ENCODE results near the gene CYP2U1.
"Not testable (repeated sequence)": the region's sequence is repeated elsewhere in the genome, so short reads cannot be mapped to it uniquely, and the experiment has no call there.

CYP2U1 gene

DNA sequence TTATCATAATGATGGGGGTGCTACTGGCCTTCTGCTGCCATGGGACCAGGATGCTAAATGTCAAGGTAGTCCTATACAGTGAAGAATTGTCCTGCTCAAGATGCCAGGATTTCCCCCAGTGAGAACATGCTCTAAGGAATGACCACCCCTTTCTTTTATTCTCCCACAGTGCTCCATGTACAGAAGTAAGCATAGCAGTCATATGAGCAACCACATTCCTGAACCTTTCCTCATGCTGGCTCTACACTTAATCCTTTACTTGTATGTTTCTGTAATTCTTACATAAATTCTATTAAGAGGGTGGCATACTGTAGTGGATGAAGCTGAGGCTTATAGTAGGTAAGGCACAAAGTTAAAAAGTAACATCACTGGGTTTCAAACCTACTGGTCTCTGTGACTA is 20.2 kb downstream of the CYP2U1 start:
- Histone ChIP-seq H3K27ac (ENCODE audit: poor library complexity, severe bottlenecking) (no peak overlapping the region), H3K4me1 (ENCODE audit: insufficient read depth, poor library complexity, severe bottlenecking) (no peaks in the 10 kb centered on the region), H3K9me3 (ENCODE audit: severe bottlenecking) (no peaks in the 10 kb centered on the region), H3K27me3 (ENCODE audit: insufficient read depth, poor library complexity, severe bottlenecking) (no peaks in the 10 kb centered on the region), H3K36me3 (ENCODE audit: low read depth) (no peaks in the 10 kb centered on the region), H3K4me3 (ENCODE audit: severe bottlenecking) (no peak overlapping the region)
- no peak for DNase-seq (ENCODE audit: low spot score)
- peak; percentile 91 for ATAC-seq (ENCODE audit: low read depth)
- no peak for TF ChIP-seq CTCF (IDR thresholded peaks at IDR 0.05; ENCODE audit: poor library complexity, severe bottlenecking)

- no peaks in the 10 kb centered on the region for H3K9me3 ChIP-seq (ENCODE audit: severe bottlenecking)
- TF ChIP-seq CTCF (IDR thresholded peaks at IDR 0.05; ENCODE audit: poor library complexity, severe bottlenecking): no peak
- H3K4me1 ChIP-seq (ENCODE audit: insufficient read depth, poor library complexity, severe bottlenecking): no peaks in the 10 kb centered on the region
- H3K36me3 ChIP-seq (ENCODE audit: low read depth): no peaks in the 10 kb centered on the region
- DNase-seq (ENCODE audit: low spot score) (no peak), ATAC-seq (ENCODE audit: low read depth) (no peak)
- H3K27me3 ChIP-seq (ENCODE audit: insufficient read depth, poor library complexity, severe bottlenecking): no peaks in the 10 kb centered on the region
- no peak overlapping the region for H3K4me3 ChIP-seq (ENCODE audit: severe bottlenecking)
- H3K27ac ChIP-seq (ENCODE audit: poor library complexity, severe bottlenecking): no peak overlapping the region
Observed at GRCh38 chr4:107956011-107956410, 24.7 kb downstream of the CYP2U1 start.

- ATAC-seq (ENCODE audit: low read depth): no peak
- Histone ChIP-seq H3K36me3 (ENCODE audit: low read depth) (no peaks in the 10 kb centered on the region), H3K9me3 (ENCODE audit: severe bottlenecking) (no peaks in the 10 kb centered on the region), H3K4me3 (ENCODE audit: severe bottlenecking) (no peak overlapping the region), H3K27ac (ENCODE audit: poor library complexity, severe bottlenecking) (no peak overlapping the region), H3K27me3 (ENCODE audit: insufficient read depth, poor library complexity, severe bottlenecking) (no peaks in the 10 kb centered on the region), H3K4me1 (ENCODE audit: insufficient read depth, poor library complexity, severe bottlenecking) (no peaks in the 10 kb centered on the region)
- no peak for TF ChIP-seq CTCF (IDR thresholded peaks at IDR 0.05; ENCODE audit: poor library complexity, severe bottlenecking)
- DNase-seq (ENCODE audit: low spot score): no peak
Observed at GRCh38 chr4:107966903-107967302, 35.6 kb downstream of the CYP2U1 start.

DNA sequence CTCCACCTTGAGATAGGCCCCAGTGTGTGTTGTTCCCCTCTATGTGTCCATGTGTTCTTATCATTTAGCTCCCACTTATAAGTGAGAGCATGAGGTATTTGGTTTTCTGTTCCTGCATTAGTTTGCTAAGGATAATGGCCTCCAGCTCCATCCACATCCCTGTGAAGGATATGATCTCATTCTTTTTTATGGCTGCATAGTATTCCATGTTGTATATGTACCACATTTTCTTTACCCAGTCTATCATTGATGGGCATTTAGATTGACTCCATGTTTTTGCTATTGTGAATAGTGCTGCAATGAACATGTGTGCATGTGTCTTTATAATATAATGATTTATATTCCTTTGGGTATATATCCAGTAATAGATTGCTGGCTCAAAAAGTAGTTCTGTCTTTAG is 36.2 kb downstream of the CYP2U1 start:
- not testable (repeated sequence) for ATAC-seq (ENCODE audit: low read depth); H3K27me3 ChIP-seq (ENCODE audit: insufficient read depth, poor library complexity, severe bottlenecking); H3K4me1 ChIP-seq (ENCODE audit: insufficient read depth, poor library complexity, severe bottlenecking); H3K36me3 ChIP-seq (ENCODE audit: low read depth); H3K27ac ChIP-seq (ENCODE audit: poor library complexity, severe bottlenecking); DNase-seq (ENCODE audit: low spot score); H3K4me3 ChIP-seq (ENCODE audit: severe bottlenecking); H3K9me3 ChIP-seq (ENCODE audit: severe bottlenecking)

GRCh38 chr4:107967921-107968320 is 36.6 kb downstream of the CYP2U1 start:
- H3K9me3 ChIP-seq (ENCODE audit: severe bottlenecking); H3K4me1 ChIP-seq (ENCODE audit: insufficient read depth, poor library complexity, severe bottlenecking); H3K27me3 ChIP-seq (ENCODE audit: insufficient read depth, poor library complexity, severe bottlenecking); H3K4me3 ChIP-seq (ENCODE audit: severe bottlenecking); ATAC-seq (ENCODE audit: low read depth); DNase-seq (ENCODE audit: low spot score); H3K27ac ChIP-seq (ENCODE audit: poor library complexity, severe bottlenecking); H3K36me3 ChIP-seq (ENCODE audit: low read depth): not testable (repeated sequence)

GRCh38 chr4:107970063-107970798 is 38.9 kb downstream of the CYP2U1 start:
- Histone ChIP-seq H3K36me3 (ENCODE audit: low read depth) (no peaks in the 10 kb centered on the region), H3K27ac (ENCODE audit: poor library complexity, severe bottlenecking) (no peak overlapping the region), H3K4me1 (ENCODE audit: insufficient read depth, poor library complexity, severe bottlenecking) (no peaks in the 10 kb centered on the region), H3K27me3 (ENCODE audit: insufficient read depth, poor library complexity, severe bottlenecking) (no peaks in the 10 kb centered on the region), H3K9me3 (ENCODE audit: severe bottlenecking) (no peaks in the 10 kb centered on the region), H3K4me3 (ENCODE audit: severe bottlenecking) (no peak overlapping the region)
- no peak for DNase-seq (ENCODE audit: low spot score)
- no peak for TF ChIP-seq CTCF (IDR thresholded peaks at IDR 0.05; ENCODE audit: poor library complexity, severe bottlenecking)
- no peak for ATAC-seq (ENCODE audit: low read depth)

Data from RWPE2 (cell line).